ENCODE results near the gene YBX2. TPM values are rescaled to one million over a fixed set of nuclear protein-coding genes. Genes with fewer than 3 reads are reported as not detected.

The YBX2 gene
- total and polyA plus RNA-seq, 10 donors: 0.09 to 0.40 (median 0.16) TPM; not detected in 4

DNA sequence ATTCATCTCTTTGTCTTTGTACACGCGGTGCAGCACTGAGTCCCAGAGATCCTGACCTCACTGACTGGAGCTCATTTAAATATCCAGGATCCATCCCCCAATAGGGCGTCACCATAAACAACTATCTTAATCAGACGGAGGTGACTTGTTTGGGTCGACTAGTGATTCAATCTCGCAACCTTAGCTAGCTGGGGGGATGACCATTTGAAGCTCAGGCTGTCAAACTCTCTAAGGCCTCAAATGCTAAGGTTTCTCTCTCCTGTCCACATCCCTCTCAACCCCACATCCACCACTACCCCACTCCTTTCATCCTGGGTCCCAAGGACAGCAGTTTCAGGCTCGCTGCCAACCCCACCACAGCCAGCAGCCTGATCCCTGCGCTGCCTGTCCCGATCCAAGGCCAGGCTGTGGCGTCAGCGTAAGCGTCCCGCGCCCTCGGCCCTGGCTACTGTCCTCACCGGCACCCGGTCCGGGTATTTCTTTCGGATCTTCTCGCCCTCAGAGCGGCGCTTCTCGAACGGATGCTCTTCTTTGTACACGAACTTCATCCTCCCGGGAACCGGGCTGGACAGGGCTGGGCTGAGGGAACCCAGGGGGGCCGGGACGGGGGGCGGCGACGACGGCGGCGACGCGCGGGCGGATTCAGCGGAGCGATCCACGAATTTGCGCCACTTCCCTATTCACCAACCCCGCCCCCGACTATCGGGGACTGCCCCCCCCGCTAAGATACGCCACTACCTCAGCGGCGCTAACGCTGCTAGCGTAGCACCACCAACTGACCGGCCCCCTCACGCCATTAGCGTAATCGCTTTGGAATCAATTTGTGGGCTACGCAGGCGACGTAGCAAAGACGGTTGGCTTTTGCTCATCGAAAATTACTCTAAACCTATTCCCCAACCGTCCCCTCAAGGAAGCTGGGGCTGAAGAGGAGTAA is 52.4 kb downstream of the YBX2 start, which contains the start of gene GABARAP:
TSS of gene GABARAP (minus strand) at position 667 of the 934 bp plus-strand sequence. CDS start at position 548, 119 bp downstream.
- TF ChIP-seq CTCF (IDR thresholded peaks at IDR 0.05 in 8 of 11, conservative IDR thresholded peaks at IDR 0.05 in 3 of 11) (no peak), POLR2A (IDR thresholded peaks at IDR 0.05) (peak in 2 of 3 donors; percentile 12 to 14), POLR2AphosphoS5 (IDR thresholded peaks at IDR 0.05) (peak; percentile 75 to 90 (median 77))
- peaks cover 28 to 55% (median 44%) of the 10 kb centered on the region in 6 donors for H3K4me1 ChIP-seq
- no peaks in the 10 kb centered on the region for H3K27me3 ChIP-seq (replicated peaks in 1 of 7)
- H3K4me3 ChIP-seq: peak within 1 kb of the TSS; percentile 69 to 99 (median 94)
- no peaks in the 10 kb centered on the region for H3K9me3 ChIP-seq
- H3K27ac ChIP-seq: peak within 1 kb of the TSS; percentile 85 to 99 (median 98)
- 0% methylated on average over 37 to 62 of the region's 62 CpGs for WGBS, 5 donors
- intact Hi-C loops (cut with DNase I; ENCODE audit: low total_unique reads): no loop called here
- peaks cover 0 to 57% (median 45%) of the 10 kb centered on the region in 6 donors for H3K36me3 ChIP-seq
- peak; percentile 98 for DNase-seq

GRCh38 chr17:7241090-7241733 is 53.2 kb downstream of the YBX2 start:
- WGBS, 5 donors: 38 to 59% (median 41%) methylated on average over 9 of the region's 9 CpGs
- Histone ChIP-seq H3K27me3 (replicated peaks in 1 of 7) (no peaks in the 10 kb centered on the region), H3K9me3 (no peaks in the 10 kb centered on the region), H3K27ac (peak overlapping the region; percentile 85 to 99 (median 98)), H3K4me1 (peaks cover 28 to 56% (median 50%) of the 10 kb centered on the region in 6 donors), H3K4me3 (peak overlapping the region; percentile 69 to 99 (median 94)), H3K36me3 (peaks cover 0 to 57% (median 43%) of the 10 kb centered on the region in 6 donors)
- TF ChIP-seq CTCF (IDR thresholded peaks at IDR 0.05 in 8 of 11, conservative IDR thresholded peaks at IDR 0.05 in 3 of 11) (no peak), POLR2AphosphoS5 (IDR thresholded peaks at IDR 0.05) (no peak), POLR2A (IDR thresholded peaks at IDR 0.05) (no peak)
- DNase-seq: no peak
- intact Hi-C loops (cut with DNase I; ENCODE audit: low total_unique reads): no loop called here

DNA sequence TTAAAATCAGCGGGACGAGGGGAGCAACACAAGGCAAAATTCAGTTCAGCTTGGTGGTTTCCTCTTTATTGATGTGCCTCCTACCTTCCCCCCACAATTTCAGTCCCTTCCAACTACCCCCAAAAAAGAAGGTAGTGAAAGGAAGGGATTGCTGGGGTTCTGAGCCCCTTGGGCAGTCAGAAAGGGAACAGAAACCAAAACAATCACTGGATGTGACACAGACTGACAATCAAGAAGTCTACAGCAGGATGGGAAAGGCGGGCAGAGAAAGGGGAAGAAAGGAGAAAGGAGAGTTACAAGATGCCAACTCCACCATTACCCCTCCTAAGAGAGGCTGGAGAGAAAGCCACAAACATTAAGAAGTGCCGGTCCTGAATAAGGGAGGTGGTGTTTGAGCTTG is 54.1 kb downstream of the YBX2 start:
- intact Hi-C loops (cut with DNase I; ENCODE audit: low total_unique reads): no loop called here
- Histone ChIP-seq H3K9me3 (no peaks in the 10 kb centered on the region), H3K27me3 (replicated peaks in 1 of 7) (no peaks in the 10 kb centered on the region), H3K27ac (peak overlapping the region in 7 of 8 donors; percentile 43 to 99 (median 98)), H3K36me3 (peaks cover 0 to 57% (median 43%) of the 10 kb centered on the region in 6 donors), H3K4me3 (peak overlapping the region; percentile 7 to 99 (median 94)), H3K4me1 (peaks cover 28 to 65% (median 56%) of the 10 kb centered on the region in 6 donors)
- 40 to 63% (median 50%) methylated on average over 4 of the region's 4 CpGs for WGBS, 5 donors
- no peak for DNase-seq
- TF ChIP-seq POLR2A (IDR thresholded peaks at IDR 0.05) (no peak), POLR2AphosphoS5 (IDR thresholded peaks at IDR 0.05) (no peak), CTCF (IDR thresholded peaks at IDR 0.05 in 8 of 11, conservative IDR thresholded peaks at IDR 0.05 in 3 of 11) (no peak)

All from spleen (tissue), 11 donors.